ENCODE data around the gene LCE6A.

Gene LCE6A, protein sequence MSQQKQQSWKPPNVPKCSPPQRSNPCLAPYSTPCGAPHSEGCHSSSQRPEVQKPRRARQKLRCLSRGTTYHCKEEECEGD

GRCh38 chr1:152842556-152842955, at the start of gene LCE6A:
TSS of gene LCE6A (plus strand) at chr1:152842856. CDS start at chr1:152843521, 665 bp downstream.
- DNase-seq (ENCODE audit: low read depth in 1 of 2, low spot score in 1 of 2) = no peak

GRCh38 chr1:152795686-152796085, 47.0 kb upstream of the LCE6A start:
- no peak for DNase-seq (ENCODE audit: low read depth in 1 of 2, low spot score in 1 of 2)

DNA sequence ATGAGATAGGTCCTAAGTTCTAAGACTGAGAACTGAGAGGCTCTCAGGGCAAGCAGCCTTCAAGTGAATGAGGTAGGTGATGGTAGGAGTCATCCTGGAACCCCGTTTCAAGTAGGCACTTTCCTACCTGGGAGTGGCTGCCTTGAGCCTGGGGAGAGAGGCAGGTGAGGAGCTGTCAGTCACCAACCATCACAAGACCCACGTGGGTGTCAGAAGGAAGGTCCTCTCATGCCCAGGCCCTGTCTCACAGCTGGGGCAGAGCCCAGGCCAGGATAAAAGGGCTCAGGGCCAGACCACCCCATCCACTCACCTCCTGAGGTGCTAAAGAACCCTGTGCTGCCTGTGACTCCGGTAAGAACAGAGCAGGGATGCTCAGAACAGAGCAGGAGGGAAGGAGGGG, 46.2 kb upstream of the LCE6A start, which contains the start of gene LCE1D:
TSS of gene LCE1D (plus strand) at position 301 of the 400 bp plus-strand sequence. CDS start 1,074 bp downstream, outside the sequence.
- DNase-seq (ENCODE audit: low read depth in 1 of 2, low spot score in 1 of 2) = no peak

DNA sequence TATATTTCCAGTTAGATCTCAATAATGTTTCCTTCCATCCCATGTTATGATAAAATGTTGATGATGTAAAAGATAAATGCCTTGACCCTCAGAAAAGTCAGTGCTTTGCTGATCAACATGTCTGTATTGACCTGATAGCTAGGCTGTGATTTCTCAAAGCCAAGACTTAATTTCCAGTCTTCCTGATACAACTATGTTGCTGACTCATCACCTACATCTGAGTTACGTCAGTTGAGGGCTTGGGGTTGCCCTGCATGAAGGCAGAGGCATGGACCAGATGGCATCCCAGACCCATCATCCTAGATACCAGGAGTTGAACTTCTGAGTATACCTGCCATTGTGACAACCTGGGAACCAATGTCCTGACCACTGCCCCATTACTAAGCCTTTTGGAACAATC, 41.3 kb upstream of the LCE6A start:
- DNase-seq (ENCODE audit: low read depth in 1 of 2, low spot score in 1 of 2) = no peak

DNA sequence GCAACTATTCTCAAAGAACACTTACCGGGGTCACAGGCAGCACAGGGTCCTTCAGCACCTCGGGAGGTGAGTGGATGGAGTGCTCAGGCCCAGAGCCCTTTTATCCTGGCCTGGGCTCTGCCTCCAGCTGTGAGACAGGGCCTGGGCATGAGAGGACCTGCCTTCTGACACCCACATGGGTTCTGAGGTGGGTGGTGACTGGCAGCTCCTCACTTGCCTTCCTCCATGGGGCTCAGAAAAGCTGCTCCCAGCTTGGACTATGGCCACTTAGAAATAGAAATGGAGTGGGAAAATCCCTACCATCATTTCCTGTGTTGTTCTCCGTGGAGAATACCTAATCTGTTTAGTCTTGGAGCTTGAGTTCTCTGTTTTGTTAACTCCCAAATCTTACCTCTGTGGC, 36.1 kb upstream of the LCE6A start, which contains the start of gene LCE1C:
TSS of gene LCE1C (minus strand) at position 76 of the 400 bp plus-strand sequence. CDS start 1,173 bp downstream, outside the sequence.
- DNase-seq (ENCODE audit: low read depth in 1 of 2, low spot score in 1 of 2) = no peak

- DNase-seq (ENCODE audit: low read depth in 1 of 2, low spot score in 1 of 2) = no peak
Measured at GRCh38 chr1:152811050-152811449, 31.6 kb upstream of the LCE6A start.

GRCh38 chr1:152811671-152812070, 31.0 kb upstream of the LCE6A start, which contains the start of gene LCE1B:
TSS of gene LCE1B (plus strand) at chr1:152811971. CDS start at chr1:152812447, 476 bp downstream.
- no peak for DNase-seq (ENCODE audit: low read depth in 1 of 2, low spot score in 1 of 2)

- no peak for DNase-seq (ENCODE audit: low read depth in 1 of 2, low spot score in 1 of 2)
Measured at GRCh38 chr1:152817309-152817708, 25.3 kb upstream of the LCE6A start.

GRCh38 chr1:152823294-152823693, 19.4 kb upstream of the LCE6A start:
- no peak for DNase-seq (ENCODE audit: low read depth in 1 of 2, low spot score in 1 of 2)

DNA sequence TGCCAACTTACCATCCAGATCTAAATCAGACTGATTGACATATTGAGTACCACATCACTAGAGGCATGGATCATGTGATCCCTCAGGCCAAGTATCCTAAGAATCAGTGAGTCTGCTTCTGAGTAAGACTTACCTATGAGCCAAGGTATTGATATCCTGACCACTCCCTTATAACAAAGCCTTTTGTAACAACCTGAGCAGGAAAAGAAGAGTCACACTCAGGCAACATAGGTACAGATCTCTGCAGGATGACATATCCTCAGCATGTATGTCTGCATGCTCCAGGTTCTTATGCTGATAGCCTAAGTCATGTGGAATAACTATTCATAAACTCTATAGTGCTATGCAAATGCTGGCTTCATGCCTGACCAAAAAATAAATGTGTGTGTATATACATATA, 17.7 kb upstream of the LCE6A start:
- no peak for DNase-seq (ENCODE audit: low read depth in 1 of 2, low spot score in 1 of 2)

- DNase-seq (ENCODE audit: low read depth in 1 of 2, low spot score in 1 of 2) = no peak
Measured at GRCh38 chr1:152827173-152827572, 15.5 kb upstream of the LCE6A start, which contains the start of gene LCE1A. TSS of gene LCE1A (plus strand) at chr1:152827473. CDS start at chr1:152827473, 0 bp downstream.

GRCh38 chr1:152836870-152837269, 5.8 kb upstream of the LCE6A start:
- no peak for DNase-seq (ENCODE audit: low read depth in 1 of 2, low spot score in 1 of 2)

GRCh38 chr1:152855661-152856060, 13.0 kb downstream of the LCE6A start:
- DNase-seq (ENCODE audit: low read depth in 1 of 2, low spot score in 1 of 2) = no peak

- no peak for DNase-seq (ENCODE audit: low read depth in 1 of 2, low spot score in 1 of 2)
Measured at GRCh38 chr1:152858062-152858461, 15.4 kb downstream of the LCE6A start.

DNA sequence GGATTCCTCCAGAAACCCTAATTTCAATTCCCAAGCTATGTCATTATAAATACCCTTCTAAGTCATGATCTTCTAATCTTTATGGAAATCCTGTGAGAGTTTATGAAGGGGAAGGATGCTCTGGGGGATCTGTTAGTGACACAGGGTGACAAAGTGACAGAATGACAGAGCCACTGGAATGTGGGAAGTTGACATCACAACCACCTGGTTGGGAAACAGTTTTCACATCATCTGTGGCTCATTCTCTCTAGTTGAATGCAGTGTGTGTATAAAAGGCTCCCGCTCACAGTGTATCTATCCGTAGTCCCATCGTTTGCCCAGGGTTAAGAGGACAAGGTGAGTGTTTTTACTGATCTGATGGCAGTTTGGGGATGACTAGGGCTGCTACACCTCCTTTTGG, 17.0 kb downstream of the LCE6A start, which contains the start of gene LCE7A:
TSS of gene LCE7A (plus strand) at position 301 of the 400 bp plus-strand sequence. CDS start 702 bp downstream, outside the sequence.
- DNase-seq (ENCODE audit: low read depth in 1 of 2, low spot score in 1 of 2) = no peak

DNA sequence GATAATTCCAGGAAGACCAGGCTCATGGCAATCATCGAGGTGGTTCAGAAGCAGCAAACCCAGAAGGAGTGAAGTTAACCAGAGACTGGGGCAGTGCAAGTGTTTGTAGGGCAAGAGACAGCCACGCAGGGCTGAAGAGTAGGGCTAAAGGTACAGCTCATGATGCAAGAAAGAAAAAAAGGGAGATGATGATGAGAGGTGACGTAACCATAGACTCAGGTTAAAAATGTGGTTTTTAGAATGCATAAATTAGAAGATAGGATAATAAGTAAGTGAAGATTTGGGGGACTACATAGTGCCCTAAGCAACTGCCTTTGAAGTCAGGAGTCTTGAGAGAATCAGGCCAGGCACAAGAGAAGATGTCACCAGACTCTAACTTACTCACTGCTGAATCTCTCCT, 17.5 kb downstream of the LCE6A start:
- DNase-seq (ENCODE audit: low read depth in 1 of 2, low spot score in 1 of 2) = no peak

DNA sequence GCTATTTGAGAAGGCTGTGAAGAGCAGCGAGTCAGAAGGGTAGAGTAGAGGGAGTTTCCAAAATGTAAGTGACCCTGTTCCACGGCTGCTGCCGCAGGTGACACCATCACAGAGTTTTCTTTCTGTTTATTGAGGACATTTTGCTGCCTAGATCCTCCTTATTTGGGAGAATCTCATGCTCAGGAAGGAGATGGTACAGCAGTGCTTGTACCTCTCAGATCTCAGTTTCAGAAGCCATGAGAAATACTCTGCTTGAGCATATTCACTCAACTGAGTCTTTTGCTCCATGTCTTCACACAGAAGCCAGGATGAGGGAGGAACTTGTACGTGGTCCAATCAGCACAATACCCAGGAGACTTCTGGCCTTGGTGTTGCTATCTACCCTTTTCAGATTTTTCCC, 18.7 kb downstream of the LCE6A start:
- no peak for DNase-seq (ENCODE audit: low read depth in 1 of 2, low spot score in 1 of 2)

- no peak for DNase-seq (ENCODE audit: low read depth in 1 of 2, low spot score in 1 of 2)
Measured at GRCh38 chr1:152864443-152864842, 21.8 kb downstream of the LCE6A start.

DNA sequence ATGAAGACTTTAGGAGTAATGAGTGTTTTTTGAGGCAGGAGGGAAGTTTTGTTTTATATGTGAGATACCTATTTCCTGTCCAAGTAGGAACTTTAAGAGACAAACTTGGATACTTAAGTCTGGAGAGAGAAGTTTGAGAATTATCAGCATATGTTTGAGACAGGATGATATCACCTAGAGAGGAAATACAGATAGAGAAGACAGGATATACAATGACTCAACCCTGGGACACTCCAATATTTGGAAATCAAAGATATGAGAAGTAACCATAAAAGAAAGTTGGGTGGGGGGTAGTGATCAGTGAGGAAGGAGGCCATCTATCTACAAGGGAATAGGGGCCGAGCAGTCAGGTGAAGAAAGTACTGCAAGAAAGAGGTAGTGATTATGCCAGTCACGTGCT, 23.7 kb downstream of the LCE6A start:
- no peak for DNase-seq (ENCODE audit: low read depth in 1 of 2, low spot score in 1 of 2)

DNA sequence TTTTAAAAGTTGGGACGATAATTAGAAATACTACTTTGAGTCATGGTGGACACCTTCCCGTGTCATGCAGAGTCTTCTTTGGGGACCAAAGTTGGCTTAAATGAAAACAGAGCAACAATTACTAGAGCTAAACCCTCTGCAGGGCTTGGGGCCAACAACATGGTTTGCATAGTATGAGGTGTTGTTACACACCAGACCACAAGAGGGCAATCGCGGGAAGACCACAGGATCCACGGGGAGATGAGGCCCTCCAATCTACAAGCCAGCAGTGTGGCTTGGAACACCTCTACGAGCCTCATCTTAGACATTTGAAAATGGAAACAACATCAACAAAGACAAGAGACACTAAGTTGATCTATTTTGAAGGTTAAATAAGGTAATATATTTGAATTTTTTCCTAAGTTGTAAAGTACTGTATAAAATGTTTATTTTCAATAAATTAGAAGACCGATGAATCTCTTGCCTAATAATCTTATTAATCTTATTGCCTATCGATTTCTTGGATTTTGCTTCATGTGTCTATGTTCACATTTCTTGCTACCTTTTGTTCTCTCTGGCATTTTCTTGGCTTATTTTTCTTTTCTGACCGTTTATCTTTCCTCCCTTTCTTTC, 27.3 kb downstream of the LCE6A start:
- DNase-seq (ENCODE audit: low read depth in 1 of 2, low spot score in 1 of 2) = peak; percentile 12 to 13

GRCh38 chr1:152870831-152871730, 28.4 kb downstream of the LCE6A start:
- no peak for DNase-seq (ENCODE audit: low read depth in 1 of 2, low spot score in 1 of 2)

DNA sequence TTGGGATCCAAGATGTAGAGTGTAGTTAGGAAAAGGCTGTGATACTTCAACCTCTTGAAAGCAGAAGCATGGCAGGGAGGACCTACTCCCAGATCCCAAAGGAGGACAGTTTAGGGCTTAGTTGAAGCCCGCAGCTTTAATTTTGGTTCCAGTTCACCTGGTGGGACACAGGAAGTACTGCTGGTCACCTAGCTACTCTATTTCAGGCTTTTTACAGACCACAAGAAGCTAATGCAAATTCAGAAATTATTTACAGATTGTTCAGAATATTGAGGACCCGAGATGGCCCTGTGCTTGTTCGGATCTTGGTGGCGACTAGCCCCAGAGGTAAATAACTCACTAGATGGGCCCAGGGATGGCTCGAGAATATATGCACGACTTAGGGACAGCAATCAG, 29.1 kb downstream of the LCE6A start:
- no peak for DNase-seq (ENCODE audit: low read depth in 1 of 2, low spot score in 1 of 2)

Data from activated T-helper 1 cell treated with anti-CD3 and anti-CD28 coated beads, Interleukin-2, amount 50 U/mL, for 16 hours (primary cell).